HG02840 (cell line): ENCODE measurements around the gene TNS4.

Experiments
- ATAC-seq: cut with Tn5 transposase; IDR thresholded peaks from one replicate; pipeline ENCODE4 v1.9.1; 2021; ENCODE audit warnings: mild to moderate bottlenecking, moderate library complexity, moderate number of reproducible peaks; ENCODE audit not compliant: unreplicated experiment, low FRiP score

The TNS4 gene

DNA sequence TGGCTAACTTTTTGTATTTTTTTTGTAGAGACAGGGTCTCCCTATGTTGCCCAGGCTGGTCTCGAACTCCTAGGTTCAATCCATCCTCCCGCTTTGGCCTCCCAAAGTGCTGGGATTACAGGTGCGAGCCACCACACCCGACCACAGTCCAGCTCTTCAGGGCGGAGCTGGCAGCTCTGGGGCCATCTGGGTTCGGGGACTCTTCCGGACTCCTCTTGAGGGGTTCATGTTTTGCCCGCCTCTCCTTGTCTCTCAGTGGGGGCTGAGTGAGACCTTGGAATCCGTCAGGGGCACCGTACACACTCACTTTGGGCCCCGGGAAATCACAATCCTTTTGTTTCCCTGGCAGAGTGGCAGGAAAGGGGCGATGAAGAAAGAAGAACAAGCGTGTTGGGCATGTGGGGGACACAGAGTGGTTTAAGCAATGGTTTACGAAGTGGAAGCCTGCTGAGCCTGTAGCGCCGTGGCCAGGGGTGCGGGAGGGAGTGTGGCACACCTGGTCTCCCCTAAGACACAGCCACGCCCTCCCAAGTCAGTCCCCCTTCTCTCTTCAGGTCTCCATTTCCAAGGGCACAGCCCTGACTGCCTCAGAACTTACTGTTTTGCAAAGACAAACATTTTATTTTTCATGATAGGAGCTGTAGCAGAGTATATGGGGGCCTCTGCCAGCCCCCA, 26.1 kb downstream of the TNS4 start:
- ATAC-seq: no peak

DNA sequence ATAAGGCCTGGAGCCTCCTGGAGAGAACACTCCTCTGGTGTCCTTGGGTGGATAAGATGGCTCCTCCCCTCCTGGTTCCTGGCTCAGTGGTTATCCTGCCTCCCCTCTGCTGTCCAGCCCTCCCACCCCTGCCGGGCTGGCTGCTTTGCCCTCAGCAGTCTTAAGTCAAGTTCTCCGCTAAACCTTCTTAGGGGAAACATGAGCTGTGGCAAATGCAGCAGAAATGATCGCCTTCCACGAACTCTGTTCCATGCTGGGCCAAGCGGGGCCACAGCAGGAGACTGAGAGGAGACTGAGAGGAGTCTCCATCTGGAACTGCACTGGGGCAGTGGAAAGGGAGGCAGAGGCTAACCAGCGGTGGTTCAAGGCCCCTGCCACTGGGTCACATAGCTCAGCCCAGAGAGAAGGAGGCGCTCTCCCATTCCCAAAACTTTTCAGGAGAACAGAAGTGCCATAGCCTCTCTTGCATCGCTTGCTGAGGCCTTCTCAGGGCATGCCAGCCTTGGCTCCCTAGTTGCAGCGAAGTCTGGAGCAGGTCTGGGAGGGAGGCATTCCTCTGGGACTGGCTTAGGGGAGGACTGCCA, 26.9 kb downstream of the TNS4 start:
- ATAC-seq: no peak

DNA sequence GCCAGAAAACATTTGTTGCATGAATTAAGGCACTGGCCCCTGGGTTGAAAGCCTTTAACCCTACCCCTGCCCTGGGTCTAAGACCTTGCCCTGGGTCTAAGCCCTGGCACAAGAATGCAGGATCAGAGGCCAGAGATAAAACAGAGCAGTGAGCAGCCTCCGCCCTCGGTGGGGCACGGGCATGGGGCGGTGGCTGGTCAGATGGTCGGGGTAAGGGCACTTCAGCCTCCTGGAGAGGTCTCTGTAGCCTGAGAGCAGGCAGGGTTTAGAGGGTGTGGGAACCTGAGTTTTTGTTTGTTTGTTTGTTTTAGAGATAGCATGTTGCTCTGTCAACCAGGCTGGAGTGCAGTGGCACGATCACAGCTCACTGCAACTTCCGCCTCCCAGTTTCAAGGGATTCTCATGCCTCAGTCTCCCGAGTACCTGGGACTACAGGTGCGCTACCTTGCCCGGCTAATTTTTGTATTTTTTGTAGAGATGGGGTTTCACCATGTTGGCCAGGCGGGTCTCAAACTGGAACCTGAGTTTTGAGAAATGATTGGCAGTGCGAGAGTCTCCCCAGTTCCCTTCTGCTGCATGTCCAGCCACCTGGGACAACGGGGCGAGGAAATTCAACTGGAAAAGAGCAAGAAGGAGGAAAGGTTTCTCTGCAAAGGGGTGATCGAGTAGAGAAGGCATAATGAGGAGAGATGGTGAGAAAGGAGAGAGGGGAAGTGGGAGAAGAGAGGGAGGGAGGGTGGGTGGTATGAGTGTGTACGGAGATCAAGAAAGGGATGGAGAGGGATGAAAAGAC, 27.7 kb downstream of the TNS4 start:
- ATAC-seq: no peak

DNA sequence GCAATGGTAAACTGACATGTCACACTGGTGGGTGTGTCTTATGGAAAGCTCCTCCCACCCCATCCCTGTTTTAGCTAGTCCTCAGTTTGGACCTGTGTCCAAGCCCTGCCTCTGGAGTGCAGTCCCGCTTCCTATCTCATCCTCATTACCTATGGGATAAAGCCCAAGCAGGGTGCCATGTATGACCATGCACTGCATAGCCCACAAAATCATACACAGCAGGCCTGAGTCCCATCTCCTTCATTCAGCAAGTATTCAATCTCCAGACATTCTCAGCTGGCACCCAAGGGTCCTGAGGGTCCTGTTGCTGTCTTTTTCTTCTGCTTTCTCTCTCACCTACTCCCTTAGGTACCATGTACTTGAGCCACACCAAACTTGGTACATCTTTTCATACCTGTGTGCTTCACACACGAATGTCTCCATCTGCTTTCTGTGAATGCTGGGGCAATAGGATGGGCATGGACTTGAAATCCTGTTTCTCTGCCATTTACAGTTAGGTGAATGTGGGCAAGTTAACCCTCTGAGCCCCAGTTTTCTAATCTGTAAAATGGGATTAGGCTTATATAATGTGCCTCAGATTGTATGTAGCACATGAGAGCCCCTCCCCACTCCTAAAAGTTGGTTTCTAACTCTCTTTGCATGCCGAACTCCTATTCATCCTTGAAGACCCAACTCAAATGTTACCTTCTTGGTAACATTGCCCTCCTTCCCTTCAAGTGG, 28.5 kb downstream of the TNS4 start:
- no peak for ATAC-seq

DNA sequence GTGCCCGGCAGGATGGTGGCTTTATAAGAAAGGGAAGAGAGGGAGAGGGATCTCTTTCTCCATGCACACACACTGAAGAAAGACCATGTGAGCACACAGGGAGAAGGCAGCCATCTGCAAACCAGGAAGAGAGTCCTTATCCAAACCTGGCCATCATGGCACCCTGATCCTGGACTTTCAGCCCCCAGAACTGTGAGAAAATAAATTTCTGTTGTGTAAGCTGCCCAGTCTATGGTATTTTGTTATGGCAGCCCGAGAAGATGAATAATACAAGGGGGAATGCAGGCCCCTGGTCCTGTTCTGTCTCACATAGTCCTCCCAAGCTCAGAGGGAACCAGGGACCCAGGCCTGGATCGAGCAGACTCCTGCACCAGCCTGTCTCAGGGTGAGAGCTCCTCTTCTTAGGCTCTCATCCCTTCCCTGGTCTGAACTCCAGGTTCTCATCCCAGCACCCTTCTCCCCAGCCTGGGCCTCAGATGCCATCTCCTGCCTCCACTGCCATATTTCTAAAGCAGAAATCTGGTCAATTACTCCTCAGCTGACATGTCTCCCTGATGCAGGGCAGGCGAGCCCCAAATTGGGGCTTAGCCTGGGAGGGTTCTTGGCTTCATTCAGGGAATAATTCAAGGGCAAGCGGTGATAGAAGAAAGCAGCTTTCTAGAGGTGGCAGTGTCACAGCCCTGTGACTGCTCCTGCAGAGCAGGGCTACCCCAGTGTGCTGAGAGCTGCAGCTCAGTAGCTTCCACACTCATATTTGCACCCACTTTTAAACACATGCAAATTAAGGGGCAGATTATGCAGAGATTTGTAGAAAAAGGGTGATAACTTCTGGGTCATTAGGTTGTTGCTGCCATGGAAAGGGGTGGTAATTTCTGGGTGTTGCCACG, 29.3 kb downstream of the TNS4 start:
- ATAC-seq: no peak

DNA sequence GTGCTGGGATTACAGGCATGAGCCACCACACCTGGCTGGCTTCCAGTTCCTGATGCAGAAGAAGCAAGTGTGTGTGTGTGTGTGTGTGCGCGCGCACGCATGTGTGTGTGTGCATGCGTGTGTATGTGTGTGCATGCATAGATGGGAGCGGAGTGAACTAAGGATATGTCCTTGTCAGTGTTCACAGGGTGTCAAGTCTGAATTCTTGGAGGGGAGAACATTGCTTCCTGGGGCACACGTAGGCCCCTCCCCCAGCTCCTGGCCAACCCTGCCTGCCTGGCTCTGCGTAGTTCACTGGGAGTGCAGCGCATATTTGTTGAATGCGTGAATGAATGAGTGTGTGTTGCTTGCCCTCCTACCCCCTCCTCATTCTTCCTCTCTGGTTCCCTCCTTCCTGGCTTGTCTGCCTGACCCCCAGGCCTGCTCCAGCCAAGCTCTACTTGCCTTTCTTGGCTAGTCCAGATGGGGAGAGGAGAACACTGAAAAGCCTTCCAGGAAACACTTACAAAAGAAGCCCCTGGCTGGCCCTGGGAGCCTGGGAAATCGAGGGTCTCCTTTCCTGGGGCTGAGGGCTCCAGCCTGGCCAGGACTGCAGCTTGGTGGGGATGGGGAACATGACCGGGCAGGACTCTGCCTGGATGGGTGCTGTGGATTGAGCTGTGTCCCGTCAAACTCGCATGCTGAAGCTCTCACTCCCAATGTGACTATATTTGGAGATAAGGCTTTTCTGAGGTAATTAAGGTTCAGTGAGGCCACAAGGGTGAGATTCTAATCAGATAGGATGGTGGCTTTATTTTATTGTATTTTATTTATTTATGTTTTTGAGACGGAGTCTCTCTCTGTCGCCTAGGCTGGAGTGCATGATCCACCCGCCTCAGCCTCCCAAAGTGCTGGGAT, 30.2 kb downstream of the TNS4 start:
- ATAC-seq: no peak

DNA sequence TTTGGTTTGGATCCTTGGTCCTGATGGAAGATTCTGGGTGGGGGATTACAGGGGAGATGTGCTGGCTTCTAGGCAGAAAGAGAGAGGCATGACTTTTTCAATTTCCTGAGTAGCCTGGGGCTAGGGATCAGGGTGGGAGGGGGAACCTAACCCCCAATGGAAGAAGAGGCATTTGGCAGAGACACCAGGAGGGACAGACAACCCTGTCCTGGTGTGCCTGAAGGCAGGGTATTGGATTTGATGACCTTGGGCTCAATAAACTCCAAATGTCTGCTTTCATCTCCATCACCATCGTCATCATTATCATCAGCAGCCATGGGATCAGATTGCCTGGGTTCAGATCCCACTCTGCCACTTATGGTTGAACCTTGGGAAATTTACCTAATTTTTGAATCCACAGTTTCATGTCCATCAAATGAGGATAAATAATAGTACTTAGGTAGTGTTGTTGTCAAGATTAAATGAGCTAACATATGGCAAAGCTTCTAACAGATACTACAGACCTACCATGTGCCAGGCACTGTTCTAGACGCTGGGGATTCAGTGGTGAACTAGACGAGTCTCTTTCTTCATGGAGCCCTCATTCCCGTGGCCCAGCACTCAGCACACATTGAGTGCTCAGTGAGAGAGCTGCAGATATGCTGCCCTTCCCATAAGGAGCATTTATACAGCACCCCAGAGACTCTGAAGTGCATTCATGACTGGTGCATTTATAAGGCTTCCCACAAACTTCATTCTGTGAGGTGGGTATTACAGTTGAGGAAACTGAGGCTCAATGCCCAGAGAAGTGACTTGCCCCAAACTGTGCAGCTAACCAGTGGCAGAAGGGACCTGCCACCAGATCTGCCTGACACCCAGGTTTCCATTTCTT, 31.4 kb downstream of the TNS4 start:
- no peak for ATAC-seq

DNA sequence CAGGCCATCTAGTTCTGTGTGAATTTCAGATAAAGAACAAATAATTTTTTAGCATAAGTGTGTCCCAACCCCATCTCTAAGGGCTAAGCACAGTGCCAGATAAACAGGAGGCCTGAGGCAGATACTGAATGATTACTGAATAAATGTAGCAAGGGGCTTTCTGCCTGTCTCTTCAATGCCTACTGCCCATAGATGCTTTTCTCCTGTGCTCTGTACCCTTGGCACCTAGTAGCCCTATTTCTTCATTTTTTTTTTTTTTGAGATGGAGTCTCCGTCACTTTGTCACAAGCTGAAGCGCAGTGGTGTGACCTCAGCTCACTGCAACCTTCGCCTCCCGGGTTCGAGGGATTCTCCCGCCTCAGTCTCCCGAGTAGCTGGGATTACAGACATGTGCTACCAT, 32.9 kb downstream of the TNS4 start:
- no peak for ATAC-seq

DNA sequence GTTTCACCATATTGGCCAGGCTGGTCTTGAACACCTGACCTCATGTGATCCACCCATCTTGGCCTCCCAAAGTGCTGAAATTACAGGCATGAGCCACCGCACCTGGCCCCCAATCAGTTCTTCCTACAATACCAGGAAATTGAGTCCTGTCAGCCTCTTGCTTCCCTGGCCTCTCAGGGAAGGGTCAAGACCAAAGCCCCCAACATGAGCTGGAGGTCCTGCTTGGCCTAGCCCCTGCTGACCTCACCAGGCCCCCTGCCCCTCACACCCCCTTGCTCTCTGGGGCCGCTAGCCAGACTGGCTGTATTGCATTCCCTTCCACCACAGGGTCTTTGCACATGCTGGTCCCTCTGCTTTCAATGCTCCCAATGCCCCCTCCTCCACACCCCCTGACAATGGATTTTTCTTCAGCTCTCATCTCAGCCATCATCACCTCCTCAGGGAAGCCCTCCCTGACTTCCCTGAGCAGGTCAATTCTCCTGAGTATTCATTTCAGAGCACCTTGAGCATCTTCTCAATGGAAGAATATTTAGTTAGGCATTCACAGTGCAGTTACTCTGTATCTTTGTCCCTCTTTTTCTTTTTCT, 34.0 kb downstream of the TNS4 start:
- no peak for ATAC-seq

DNA sequence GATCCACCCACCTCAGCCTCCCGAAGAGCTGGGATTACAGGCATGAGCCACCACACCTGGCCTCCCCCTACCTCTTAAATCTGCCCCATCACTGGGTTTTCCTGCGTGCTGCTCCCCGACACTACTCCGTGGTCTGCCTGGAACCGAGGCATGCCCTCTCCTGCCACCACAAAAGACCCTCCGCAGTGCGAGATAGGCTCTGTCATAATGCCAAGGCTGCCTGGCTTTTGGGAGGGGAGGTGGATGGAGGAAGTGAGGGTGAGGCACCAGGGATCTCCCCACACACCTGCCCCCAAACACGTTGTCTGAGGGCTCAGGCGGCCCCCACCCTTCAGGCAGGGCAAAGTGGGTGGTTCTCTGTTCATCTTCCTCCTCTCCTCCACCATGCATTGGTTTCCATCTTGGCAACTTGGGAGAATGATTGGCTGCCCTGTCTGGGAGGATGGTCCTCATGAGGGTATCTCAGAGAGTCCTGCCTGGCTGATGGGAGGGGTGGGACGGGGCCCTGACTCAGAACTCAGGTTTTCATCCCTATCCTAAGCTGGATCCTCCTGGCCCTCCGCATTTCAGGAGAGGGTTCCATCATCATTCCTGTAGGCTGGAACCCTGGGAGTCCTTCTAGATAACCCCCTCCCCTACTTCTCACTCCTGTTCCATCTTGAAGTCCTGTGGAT, 35.0 kb downstream of the TNS4 start:
- no peak for ATAC-seq

DNA sequence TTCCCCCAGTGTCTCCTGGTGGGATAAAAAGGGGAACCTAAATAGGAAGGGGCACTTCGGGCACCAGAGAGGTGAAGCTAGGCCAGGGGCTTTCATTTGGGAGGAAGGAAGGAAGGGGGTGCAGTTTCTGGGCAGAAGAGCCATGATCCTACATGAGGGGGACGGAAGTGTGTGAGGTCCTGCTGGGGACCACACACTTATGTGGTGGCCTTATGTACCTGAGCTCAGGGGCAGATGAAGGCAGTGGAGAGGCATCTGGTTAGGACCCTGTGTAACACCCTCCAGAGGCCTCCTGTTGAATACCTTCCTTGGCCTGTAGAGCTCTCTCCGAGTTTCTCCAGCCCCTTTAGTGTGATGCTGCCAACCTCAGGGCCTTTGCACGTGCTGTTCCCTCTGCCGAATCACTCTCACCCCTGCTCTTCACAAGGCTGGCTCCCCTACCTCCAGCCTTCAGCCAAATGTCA, 37.0 kb downstream of the TNS4 start:
- no peak for ATAC-seq

DNA sequence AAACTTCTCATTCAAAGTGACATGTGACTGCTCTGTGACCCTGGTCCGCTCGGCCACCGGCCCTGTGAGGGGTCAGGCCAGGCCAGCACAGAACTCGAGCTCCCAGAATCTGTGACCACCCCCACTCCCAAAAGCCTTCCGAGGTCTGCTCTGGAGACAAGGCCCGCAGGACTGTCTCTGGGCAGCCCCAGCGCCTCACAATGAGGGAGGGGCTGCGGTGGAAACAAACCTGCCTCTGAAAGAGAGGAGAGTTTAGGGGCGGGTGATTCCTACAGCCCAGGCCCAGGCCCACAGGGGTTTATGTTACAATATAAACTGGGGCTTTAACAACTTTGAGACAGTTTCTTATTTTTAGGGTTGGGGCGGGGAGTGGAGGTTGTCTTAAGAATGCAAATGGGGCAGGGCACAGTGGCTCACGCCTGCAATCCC, 38.3 kb downstream of the TNS4 start:
- no peak for ATAC-seq

DNA sequence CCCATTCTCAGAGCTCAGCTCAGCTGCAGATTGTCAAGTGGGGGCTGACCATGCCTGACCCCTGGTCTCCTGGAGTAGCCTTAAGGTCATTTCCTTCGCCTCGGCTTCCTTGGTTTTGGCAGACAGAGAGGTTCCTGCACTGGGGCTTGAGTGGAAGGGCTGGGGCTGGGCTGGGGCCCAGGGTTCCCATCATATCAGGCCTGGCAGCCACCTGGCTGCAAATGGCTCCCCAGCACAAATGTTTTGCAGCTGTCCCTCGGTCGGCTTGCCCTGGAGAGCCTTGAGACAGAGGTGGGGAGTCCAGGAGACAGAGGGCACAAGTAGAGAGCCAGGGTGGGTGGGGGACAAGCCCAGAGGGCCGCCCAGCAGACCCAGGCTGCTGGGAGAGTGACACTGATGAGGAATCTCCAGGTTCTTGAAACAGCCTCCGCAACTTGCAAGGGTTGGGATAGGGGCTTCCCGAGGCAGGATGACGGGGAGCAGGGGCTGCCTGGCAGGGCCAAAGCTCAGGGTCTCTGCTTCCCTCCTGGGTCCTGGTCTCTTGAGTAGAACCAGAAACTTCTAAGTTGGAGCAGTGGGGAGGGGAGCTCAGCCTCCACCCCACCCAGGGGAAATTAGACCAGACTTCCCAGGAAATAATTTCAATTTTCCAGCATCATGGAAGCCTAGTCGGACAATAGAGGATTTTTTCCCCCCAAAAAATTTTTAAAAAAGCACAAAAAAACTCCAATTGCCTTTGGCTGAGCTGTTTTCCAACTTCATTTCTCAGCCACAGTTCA, 38.9 kb downstream of the TNS4 start:
- ATAC-seq: no peak

DNA sequence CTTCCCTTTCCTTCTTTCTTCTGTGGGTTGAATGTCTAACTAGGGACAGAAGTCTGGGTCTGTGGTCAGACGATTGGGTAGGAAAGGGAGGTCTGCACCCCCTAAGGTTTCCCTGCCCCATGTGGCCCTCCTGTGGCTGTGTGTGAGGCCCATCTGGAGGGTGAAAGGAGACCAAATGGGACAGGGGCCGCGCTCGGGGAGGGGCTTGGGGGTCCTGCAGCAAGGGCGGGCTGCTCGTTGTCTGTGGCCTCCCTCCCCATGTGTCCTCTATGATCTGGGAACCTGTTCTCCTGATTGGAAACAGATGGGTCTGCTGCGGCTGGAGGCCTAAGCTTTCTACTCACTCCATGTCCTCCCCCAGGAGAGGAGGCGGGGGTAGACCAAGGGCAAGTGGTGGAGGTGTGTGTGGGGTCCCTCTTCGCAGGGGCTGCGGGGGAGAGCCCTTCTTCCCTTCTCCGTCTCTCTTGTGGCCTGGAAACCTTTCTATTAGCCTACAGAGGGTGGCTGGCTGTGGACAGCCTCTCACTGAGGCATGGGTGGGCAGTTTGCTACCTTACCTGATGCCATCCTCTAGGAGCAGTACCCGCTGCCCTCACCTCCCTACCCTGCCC, 39.6 kb downstream of the TNS4 start:
- no peak for ATAC-seq

DNA sequence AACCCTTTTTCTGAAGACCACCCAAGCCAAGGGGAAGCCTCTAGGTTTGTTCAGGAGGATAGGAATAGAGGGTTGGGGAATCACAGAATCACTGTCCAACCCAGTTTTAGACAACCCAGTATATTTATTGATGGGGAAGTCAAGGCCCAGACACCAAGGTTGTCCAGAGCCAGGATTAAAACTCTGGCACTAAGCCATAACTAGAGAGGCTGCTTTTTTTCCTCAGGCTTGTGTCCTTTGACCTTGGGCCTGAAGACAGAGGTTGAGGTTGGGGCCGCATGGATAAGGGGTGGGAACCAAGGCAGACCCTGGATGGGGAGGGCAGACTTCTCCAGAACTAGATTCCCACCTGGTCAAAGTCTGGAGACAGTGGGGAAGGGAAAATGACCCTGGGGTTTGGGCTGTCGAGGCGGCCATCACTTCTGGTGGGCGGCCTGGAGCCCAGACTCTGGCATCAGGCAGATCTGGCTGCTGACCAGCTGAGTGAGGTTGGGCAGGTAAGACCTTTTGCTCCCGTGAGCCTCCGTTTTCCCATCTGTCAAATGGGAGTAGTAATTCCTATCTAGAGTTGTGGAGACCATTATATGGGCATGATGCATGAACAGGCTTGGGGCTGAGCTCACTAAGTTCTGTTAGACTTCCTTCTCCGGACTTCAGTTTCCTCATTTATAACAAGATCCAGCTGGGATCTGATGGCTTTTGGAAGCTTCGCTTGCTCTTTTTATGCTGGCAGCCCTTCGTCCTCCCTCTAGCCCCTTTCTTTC, 40.3 kb downstream of the TNS4 start:
- no peak for ATAC-seq
